ENCODE data around the gene SLC25A46. TPM values are rescaled to one million over a fixed set of nuclear protein-coding genes. Genes with fewer than 3 reads are reported as not detected.

Gene SLC25A46
- total and polyA plus RNA-seq, 9 of the 15 experiments (the other 6 are each of a cell fraction or from before 2014, with no cell fraction given) = 7.8 to 47.3 (median 31.8) TPM

- TF ChIP-seq TGIF2 (CRISPR knock-in tag; IDR thresholded peaks at IDR 0.05) = no peak; the same call in 1 of the 2 replicates
- TF ChIP-seq ZBTB34 (CRISPR knock-in tag; IDR thresholded peaks at IDR 0.05) = no peak
- TF ChIP-seq NBN (IDR thresholded peaks at IDR 0.05; ENCODE audit: low read depth) = 0 out of 2 replicates have a peak, but pooled peaks have one; percentile 22
- TF ChIP-seq NCOR1 (IDR thresholded peaks at IDR 0.05) = no peak
- peak; percentile 74 for TF ChIP-seq MITF (IDR thresholded peaks at IDR 0.05)
- TF ChIP-seq ZKSCAN8 (CRISPR knock-in tag; IDR thresholded peaks at IDR 0.05) = no peak
- peak; percentile 4 to 54 for TF ChIP-seq E2F6 (IDR thresholded peaks at IDR 0.05; ENCODE audit: borderline replicate concordance in 1 of 2, extremely low read depth in 1 of 2, insufficient read depth in 1 of 2, insufficient read length in 1 of 2, low read depth in 1 of 2, low read length in 1 of 2, poor library complexity in 1 of 2, severe bottlenecking in 1 of 2)
- TF ChIP-seq ZNF133 (CRISPR knock-in tag; IDR thresholded peaks at IDR 0.05) = no peak
- TF ChIP-seq HDAC3 (IDR thresholded peaks at IDR 0.05; ENCODE audit: borderline replicate concordance, partially characterized antibody) = no peak
- no peak for TF ChIP-seq SIRT6 (IDR thresholded peaks at IDR 0.05; ENCODE audit: low read depth, low read length)
- TF ChIP-seq YY1 (IDR thresholded peaks at IDR 0.05; ENCODE audit: borderline replicate concordance in 1 of 3, control insufficient read depth in 1 of 3, extremely low read depth in 1 of 3, insufficient read depth in 3 of 3, insufficient read length in 1 of 3, insufficient replicate concordance in 2 of 3, low read depth in 1 of 3, low read length in 2 of 3) = peak; percentile 29 to 92 (median 77)
- no peak for TF ChIP-seq SMARCC2 (IDR thresholded peaks at IDR 0.05; ENCODE audit: low read depth)
- TF ChIP-seq U2AF1 (optimal IDR thresholded peaks at IDR 0.05; ENCODE audit: low read depth, low read length) = no peak
- no peak for TF ChIP-seq NFXL1 (CRISPR knock-in tag; IDR thresholded peaks at IDR 0.05)
- no peak for TF ChIP-seq ZBTB49 (CRISPR knock-in tag; IDR thresholded peaks at IDR 0.05; ENCODE audit: borderline replicate concordance)
- no peak for TF ChIP-seq CBX8 (IDR thresholded peaks at IDR 0.05; ENCODE audit: borderline replicate concordance, extremely low read depth, low read depth, low read length, poor library complexity, severe bottlenecking)
Observed at GRCh38 chr5:110738812-110739651, at the start of gene SLC25A46 (continued).

All from K562 (cell line).